GM19023 (cell line): ENCODE measurements around the gene CACNG5.

Experiments
- ATAC-seq: cut with Tn5 transposase; IDR thresholded peaks from one replicate; pipeline ENCODE4 v1.9.1; 2021; ENCODE audit warnings: mild to moderate bottlenecking, moderate library complexity; ENCODE audit not compliant: unreplicated experiment

Gene CACNG5

DNA sequence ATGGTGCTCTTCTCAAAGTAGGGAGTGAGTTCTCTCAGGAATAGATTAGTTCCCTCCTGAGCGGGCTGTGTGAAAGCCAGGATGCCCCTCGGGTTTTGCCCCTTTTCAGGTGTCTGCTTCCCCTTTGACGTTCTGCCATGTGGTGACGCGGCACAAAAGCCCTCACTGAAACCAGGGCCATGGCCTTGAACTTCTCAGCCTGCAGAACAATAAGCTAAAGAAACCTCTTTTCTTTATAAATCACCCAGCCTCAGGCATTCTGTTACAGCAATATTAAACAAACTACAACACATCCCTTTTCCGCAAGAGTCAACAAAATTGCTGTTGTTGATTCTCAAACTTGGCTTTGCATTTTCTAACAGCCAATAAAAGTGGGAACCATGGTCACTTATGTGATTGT is 15.5 kb upstream of the CACNG5 start:
- ATAC-seq: no peak

DNA sequence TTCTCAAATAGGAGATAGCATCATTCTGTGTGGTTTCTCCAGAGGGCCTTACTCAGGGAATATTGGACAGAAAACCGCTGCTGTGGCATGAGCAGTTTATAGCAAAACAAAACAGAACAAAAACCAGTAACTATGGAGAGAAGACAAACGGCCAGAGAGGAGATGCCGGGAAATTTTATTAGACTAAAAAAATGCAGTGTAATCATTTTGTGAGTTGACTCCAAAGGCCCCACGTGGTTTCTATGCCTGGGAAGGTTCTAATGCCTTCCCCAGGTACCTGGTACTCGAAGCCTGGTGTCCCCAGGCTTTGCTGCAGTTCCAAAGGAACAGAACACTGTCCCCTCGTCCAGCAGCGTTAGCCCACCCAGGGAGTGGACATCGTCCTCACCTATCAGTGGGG is 12.9 kb upstream of the CACNG5 start:
- no peak for ATAC-seq

GRCh38 chr17:66826856-66827255 is 8.1 kb upstream of the CACNG5 start:
- ATAC-seq: no peak

DNA sequence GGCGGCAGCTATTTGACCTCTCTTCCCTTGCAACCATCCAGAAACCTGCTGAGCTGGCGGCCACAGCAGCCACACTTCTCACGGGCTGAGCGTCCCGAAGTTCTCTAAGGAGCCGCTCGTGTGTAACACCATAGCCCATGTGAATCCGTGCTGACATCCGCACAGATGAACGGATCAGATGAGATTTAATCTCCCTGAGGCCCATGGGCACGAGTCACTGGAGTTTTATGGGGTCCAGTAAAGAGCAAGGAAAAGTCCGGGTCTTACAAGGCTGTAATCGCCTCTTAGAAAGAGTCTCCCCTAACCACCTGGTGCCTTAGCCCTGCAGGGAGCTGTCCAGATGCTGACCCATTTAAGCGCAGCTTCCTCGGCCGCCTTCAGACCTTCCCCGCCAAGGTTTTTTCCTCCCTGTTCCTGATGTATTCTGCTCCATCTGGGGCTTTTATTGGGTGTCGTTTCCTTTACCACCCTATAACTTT is 5.5 kb upstream of the CACNG5 start:
- no peak for ATAC-seq

DNA sequence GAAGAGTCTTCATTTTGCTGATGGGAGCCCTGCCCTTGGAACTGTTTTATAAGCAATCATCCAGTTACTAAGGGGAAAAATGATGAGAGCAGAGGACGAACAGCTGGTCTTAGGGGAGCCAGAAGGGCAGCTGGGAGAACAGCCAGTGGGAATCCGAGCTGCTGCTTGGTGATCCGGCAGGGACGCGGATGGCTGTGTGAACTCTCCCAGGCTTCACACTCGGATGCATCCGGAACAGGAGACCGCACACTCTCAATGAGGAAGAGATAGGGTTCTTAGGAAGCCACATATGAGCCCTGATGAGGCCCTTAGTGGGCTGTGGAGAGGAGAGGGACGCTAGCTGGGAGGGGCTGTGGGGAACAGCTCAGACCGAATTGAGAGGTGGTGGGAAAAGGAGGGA is 5.0 kb upstream of the CACNG5 start:
- no peak for ATAC-seq

DNA sequence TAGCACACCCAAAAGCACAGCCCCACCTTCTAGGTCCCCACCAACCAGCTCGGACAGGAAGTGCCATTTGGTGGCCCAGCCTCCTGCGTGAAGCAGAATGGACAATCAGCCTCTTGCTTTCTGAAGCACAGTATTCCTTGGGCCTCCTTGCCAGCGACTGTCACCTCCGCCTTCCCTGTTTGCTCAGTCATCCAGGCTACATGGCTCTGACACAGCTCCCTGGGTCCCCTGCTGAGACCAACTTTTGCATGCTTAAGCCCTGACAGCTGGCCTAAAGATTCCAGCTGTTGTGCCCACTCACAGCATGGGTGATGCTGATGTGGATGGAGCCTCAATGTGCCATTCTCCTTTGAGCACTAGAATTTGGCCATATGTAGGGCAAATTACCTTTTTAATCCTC is 4.5 kb upstream of the CACNG5 start:
- ATAC-seq: no peak

DNA sequence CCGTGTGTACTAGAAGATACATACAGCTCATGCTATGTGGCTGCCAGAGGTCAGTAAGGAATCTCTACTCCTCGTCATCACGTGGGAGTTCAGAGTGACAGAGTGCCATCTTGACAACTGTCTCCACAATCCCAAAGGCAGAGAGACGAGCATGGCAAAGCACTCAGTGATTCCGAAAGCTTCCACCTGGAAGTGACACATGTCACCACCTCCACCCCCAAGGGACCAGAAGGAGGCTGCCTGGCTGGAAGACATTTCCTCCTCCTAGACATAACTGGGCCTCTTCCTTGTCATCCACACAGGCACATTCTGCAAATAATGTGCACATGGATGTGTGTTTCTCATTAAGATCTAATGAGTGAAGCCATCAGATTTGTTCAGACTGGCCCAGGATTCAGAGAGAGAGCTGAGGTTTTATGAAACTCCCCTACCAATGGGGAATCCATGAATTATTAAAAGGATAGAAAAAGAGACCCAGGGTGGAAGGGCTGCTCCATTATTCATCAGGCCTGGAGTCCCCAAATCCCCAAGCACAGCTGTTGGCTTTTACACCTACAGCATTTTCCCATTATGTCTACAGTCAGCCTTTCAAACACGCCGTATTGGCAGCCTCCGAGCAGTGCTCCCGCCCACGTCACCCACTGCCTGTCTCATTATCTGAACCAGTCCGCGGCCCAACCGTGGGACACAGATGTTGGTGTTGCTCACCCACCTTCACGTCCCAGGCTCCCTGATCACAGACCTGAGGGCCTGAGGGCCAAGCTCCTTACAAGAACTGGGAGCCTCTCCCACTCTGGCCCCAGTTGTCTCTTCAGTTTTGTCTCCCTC is 3.3 kb upstream of the CACNG5 start:
- ATAC-seq: no peak

GRCh38 chr17:66833201-66833600 is 1.7 kb upstream of the CACNG5 start:
- no peak for ATAC-seq

GRCh38 chr17:66834426-66834918 is 445 bp upstream of the CACNG5 start:
- ATAC-seq: no peak

DNA sequence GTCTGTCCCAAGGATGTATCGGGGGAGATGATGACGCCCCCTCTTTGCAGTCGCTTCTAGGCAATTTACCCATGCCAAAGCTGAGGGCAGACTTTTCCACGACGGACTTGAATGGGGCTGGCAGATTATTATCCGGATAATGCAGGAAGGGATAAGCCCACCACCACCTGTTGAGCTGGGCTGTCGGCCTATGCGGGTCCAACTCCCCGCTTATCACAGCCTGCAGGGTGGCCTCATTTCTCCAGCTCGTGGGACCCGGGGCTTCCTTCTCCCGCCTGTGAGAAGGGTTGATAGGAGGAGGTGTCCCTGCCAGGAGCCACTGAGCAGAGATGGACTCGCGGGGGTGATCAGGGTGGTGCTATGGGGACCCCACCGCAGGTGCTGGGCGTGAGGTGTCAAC is 559 bp downstream of the CACNG5 start:
- ATAC-seq: no peak

GRCh38 chr17:66836063-66837005 is 1.4 kb downstream of the CACNG5 start:
- ATAC-seq: no peak

- no peak for ATAC-seq
Measured at GRCh38 chr17:66837226-66837625, 2.3 kb downstream of the CACNG5 start.

GRCh38 chr17:66837885-66838665 is 3.2 kb downstream of the CACNG5 start:
- no peak for ATAC-seq

DNA sequence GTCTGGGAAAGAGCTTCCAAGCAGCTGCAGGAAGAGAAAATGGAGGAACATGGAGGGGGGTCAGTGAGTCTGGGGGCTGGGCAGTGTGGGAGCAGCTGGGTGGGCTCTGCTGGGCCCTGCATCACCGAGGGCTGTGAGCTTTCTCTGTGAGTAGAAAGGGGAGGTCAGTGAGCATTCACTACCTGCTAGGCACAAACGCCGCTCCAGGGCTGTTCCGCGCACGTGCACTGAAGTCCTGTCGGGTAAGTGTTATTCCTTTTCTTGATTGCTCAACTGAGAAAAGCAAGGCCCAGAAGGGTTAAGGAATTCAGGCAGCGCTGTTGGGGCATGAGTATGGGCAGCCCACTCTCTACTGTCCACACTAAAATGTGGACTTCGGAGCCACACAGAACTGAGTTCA is 4.7 kb downstream of the CACNG5 start:
- no peak for ATAC-seq

GRCh38 chr17:66840061-66840460 is 5.1 kb downstream of the CACNG5 start:
- ATAC-seq: no peak

DNA sequence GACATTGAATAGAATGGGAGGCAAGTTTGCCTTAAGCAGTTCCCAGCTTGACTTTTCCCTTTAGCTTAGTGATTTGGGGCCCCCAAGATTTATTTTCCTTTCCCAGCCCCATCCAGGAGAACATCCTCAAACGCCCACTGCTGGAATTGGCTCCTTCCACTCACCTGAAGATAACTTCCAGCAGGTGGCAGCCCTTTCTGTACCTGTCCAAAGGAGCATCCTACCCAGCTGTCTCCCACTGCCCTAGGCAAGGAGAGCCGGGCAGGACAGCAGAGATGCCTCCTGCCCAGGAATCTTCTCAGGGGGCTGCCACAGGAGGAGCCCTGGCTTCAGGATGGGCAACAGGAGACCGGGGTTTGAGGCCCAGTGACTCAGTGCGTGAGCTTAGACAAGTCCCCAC is 6.4 kb downstream of the CACNG5 start:
- ATAC-seq: no peak

DNA sequence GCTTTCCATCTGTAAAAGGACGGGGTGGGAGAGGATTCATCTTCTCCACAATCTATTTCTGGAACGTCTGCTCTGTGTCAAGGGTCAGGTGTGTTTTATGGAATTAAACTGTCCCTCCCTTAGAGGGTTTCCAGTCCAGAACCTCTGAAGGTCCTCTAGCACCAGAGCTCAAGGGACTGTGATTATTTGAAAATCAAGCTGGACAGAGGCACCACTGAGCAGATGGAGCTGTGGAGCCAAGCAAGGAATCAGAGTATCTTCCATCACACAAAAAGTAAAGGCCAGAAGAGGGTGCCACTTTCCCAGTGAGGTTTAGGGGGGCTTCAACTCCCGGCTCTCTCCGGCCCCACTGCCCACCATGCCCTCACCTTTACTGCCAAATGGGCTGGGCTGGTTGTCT is 6.8 kb downstream of the CACNG5 start:
- no peak for ATAC-seq

DNA sequence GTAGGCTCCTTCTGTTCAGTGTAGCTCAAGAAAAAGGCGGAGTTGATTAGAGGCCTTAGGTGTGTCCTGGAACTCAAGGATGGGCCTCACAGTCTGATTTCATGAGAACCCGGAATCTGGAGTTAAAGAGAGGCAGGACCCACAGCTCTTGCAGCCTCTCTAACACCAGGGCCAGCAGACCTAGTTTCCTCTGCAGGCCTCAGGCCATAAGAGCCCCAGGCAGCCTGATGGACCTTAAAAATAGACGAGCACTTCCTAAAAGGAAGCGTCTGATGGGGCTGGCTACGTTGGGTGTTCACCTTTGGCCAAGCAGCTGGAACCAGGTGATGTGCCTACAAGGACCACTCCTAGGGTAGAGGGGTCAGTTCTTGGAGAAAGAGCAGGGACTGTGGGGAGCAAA is 7.6 kb downstream of the CACNG5 start:
- no peak for ATAC-seq

GRCh38 chr17:66842959-66843358 is 8.0 kb downstream of the CACNG5 start:
- no peak for ATAC-seq

DNA sequence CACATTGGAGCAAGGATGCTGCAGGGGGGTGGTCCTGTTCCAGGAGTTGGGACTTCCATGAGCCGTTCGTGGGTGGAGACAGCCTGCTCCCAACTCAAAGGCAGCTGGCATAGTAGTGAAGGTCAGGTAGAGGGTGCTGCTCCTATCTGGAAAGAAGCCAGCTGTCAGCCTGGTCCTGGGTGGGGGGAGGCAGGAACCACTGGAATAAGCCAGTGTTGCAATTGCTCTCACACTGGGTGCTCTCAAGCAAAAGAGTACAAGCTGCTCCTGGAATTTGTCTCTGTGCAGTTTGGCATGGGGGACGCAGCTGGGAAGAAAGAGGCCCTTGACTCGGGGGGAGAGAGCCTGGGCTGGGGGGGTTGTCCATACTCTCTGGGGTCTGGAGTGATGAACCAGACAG is 8.7 kb downstream of the CACNG5 start:
- no peak for ATAC-seq

- no peak for ATAC-seq
Measured at GRCh38 chr17:66847704-66848103, 12.8 kb downstream of the CACNG5 start.
